ENCODE data around the gene ETS2. TPM values are rescaled to one million over a fixed set of nuclear protein-coding genes. Genes with fewer than 3 reads are reported as not detected.
"Not testable (repeated sequence)": the region's sequence is repeated elsewhere in the genome, so short reads cannot be mapped to it uniquely, and the experiment has no call there.

The ETS2 gene
- total RNA-seq, 1 donor from 2014 or later, result 9.8 TPM

- DNase-seq, result no peak
These were observed 33.9 kb downstream of the ETS2 start for GRCh38 chr21:38839328-38840286.

DNA sequence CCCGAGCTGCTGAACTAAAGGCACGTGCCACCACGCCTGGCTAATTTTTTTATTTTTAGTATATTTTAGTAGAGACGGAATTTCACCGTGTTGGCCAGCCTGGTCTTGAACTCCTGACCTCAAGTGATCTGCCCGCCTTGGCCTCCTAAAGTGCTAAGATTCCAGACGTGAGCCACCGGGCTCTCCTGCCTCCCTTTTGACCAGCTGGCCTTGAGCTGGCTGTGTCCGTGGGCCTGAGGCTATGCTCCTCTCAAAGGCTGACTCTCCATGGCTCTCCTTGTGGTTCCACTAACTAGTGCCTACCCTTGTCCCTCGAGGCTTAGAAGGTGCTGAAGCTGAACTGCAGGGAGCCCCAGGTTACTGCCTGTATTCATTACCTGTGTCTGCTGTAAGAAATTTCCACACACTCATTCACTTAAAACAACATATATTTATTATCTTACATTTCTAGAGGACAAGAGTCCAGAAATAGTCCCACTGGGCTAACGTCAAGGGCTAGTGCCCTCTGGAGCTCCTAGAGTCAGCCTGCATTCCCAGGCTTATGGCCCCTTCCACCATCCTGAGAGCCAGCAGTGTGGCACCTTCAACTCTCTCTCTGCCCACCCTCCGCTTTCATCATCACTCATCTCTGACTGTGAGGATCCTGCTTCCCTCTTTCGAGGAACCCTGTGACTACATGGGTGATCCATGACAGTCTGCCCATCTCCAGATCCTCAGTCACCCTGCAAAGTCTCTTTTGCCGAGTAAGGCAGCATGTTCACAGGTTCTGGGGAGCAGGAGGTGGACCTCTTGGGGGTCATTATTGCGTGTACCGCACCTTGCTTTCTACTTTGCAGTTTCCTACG lies 34.9 kb downstream of the ETS2 start:
- no peak for DNase-seq

DNA sequence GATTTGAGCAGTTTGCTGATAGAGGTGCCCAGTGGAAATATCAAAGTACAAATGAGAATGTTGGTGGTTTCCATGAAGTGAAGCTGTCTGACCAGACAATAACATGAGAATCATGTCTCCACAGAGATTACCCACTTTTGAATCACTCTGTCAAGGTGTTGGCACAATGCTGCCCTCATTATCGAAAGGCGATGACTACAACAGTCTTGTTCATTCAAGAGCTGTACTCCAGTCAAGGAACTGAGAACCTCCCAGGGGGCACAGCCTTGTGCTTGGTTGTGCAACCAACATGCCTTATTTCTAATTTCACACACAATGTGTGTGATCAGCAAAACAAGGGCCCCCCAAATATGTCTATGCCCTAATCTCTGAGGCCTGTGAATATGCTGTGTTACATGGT lies 35.7 kb downstream of the ETS2 start:
- no peak for DNase-seq

GRCh38 chr21:38842079-38842478 lies 36.4 kb downstream of the ETS2 start:
- DNase-seq, result no peak

DNA sequence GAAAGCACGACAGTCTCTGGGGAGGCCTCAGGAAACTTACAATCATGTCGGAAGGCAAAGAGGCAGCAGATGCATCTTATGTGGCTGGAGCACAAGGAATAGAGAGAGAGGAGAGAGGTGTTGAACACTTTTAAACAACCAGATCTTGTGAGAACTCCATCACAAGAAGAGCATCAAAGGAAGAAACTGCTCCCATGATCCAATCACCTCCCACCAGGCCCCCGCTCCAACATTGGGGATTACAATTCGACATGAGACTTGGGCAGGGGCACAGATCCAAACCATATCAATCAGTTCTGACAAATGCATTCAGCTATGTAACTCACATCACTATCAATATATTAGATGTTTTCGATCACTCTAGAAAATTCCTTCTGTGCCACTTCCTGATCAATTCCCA lies 37.6 kb downstream of the ETS2 start:
- no peak for DNase-seq

DNA sequence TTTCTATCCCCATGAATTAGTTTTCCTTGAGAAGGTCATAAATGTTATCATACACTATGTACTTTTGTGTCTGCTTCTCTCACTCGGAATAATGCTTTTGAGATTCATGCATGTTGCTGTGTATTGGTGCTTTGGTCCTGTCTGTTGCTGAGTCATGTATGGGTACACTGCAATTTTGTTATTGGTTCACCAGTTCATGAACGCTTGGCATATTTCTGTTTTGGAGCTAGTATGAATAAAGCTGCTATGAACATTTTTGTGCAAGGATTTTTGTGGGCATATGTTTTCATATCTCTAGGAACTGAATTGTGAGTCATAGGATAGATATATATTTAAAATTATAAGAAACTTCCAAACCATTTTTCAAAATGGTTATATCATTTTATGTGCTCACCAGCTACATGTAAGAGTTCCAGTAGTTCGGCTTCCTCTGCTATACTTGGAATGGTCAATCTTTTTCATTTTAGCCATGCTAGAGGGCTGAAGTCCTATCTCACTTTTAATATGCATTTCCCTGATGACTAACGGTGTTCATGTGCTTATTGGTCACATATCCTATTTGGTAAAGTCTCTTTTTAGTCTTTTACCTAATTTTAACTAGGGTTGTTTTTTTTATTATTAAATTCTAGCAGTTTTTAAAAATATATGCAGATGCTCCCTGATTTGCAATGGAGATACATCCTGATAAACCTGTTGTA lies 38.2 kb downstream of the ETS2 start:
- no peak for DNase-seq

DNA sequence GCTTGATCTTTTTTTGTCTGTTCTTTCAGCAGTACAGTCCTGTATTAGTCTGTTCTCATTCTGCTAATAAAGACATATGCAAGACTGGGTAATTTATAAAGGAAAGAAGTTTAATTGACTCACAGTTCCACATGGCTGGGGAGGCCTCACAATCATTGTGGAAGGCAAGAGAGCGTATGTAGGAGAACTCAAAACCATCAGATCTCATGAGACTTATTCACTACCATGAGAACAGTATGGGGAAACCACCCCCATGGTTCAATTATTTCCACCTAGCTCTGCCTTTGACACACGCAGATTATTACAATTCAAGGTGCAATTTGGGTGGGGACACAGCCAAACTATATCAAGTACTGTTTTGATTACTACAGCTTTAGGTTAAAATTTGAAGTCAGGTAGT lies 39.6 kb downstream of the ETS2 start:
- not testable (repeated sequence) for DNase-seq

DNA sequence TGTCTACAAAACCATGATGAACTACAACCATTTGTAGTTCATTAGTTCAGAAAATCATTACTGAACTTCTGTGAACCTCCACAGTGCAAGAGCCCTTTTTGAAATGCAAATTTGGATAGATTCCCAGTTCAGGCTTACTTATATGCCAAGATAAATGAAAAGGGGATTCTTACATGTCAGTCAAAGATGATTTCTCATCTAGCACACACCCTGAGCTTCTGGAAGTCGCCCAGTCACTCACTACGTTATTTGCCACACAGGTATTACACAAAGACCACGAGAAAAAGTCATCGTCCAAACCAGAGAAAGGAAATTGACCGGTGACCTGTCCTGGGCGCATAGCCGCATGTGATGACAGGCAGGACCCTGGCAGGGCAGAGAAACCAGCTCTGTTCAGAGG lies 41.8 kb downstream of the ETS2 start:
- no peak for DNase-seq

DNA sequence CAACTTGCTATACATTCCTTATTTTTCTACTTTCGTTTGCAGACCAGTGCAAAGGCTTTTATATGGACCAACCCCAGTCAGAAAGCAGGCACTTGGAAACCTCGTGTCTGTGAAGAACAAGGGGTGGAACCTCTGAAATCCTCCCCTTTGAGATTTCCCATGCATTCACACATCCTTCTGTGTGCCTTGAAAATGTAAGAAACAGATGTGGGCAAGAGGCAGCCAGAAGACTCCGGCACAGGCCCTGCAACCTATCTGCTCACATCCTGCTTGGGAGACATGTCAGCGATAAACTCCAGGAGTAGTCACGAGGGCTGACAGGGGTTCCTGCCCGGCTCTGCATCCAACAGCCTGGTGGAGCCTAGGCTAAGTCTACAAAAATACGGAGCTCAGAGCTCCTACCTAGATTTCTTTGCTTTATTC lies 42.5 kb downstream of the ETS2 start:
- no peak for DNase-seq

GRCh38 chr21:38849776-38850175 lies 44.0 kb downstream of the ETS2 start:
- DNase-seq, result no peak

DNA sequence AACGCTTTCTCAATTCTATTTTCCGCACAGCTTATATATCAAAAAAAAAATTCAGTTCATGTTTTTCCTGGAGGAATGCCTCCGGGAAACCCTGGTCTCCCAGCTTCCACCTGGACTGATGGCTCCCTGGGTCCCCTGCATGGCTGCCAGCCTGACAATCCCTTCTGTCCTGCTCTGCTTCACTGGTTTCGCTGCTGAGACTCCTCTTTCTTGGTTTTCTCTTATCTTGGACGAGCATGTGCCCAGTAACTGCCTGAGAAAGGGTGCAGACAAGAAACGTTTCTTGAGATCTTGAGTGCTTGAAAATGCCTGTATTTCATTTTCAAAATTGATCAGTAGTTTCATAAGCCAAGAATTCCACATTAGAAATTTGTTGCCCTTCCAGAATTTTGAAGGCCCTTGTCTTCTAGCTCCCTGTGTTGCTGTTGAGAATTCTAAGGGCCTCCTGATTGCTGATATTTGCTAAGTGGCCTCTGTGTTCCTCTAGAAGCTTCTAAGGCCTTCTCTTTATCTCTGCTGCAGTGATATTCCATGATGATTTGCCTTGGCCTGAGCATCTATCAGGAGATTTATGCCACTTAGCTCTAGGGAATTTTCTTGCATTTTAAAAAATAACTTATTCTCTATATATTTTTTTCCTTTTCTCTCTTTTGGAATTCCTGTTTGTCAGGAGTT lies 44.7 kb downstream of the ETS2 start:
- DNase-seq, result no peak

DNA sequence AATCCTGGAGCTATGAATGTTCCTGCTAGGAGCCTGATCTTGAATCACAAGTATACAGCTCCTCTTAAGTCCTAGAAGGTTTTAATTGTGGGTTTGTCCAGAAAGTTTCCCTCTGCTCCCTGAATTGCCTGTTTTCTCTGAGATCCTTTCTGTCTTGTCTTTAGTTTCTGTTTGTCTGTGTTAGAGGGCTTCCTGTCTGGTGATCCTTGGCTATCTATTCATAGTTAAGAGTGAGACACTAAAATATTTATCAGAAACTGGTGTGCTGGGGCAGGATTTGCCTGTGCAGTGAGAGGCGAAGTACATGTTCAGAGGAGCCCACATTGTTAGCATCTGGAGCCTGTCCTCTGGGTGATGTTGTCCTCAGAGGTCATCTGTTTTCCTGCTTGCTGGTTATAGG lies 45.4 kb downstream of the ETS2 start:
- no peak for DNase-seq

DNA sequence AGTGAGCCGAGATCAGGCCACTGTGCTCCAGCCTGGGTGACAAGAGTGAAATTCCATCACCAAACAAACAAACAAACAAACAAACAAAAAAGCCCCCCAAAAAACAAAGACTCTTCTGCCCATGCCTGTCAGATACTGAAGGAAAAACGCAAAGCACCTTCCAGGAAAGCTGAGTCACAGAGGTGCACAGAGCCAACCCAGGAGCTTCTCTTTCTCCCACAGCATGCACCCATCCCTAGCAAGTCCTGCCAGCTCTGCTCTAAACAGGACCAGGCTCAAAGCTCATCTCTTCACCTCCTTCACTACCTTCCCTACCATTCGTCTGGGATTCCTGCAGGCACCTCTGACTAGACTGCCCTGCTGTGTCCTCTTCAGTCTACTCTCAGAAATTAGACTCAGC lies 46.5 kb downstream of the ETS2 start:
- no peak for DNase-seq

- no peak for DNase-seq
These were observed 47.0 kb downstream of the ETS2 start for GRCh38 chr21:38852708-38853107.

DNA sequence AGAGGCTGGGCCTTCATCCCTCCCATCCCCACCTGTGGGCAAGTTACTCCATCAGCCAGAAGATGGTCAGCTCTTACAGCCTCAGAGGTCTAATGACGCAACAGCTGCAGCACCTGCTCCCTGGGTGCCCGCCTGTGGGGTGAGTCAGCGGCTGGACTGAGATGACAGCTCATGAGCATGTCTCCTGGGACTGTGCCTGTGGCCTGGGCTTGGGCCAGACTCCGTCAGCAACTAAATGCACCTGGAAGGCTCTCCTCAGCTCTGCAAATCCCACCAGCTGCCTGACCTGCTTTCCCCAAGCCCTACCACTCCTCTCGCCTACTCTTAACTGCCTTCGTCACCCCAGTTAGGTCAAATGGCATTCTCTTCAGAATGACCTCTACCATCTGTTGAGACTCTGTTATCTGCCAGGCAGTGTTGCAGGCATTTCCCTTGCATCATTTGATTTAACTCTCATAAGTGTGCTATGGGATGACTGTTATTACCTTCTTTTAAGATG lies 47.7 kb downstream of the ETS2 start:
- no peak for DNase-seq

- no peak for DNase-seq
These were observed 51.6 kb downstream of the ETS2 start for GRCh38 chr21:38857152-38857825.

DNA sequence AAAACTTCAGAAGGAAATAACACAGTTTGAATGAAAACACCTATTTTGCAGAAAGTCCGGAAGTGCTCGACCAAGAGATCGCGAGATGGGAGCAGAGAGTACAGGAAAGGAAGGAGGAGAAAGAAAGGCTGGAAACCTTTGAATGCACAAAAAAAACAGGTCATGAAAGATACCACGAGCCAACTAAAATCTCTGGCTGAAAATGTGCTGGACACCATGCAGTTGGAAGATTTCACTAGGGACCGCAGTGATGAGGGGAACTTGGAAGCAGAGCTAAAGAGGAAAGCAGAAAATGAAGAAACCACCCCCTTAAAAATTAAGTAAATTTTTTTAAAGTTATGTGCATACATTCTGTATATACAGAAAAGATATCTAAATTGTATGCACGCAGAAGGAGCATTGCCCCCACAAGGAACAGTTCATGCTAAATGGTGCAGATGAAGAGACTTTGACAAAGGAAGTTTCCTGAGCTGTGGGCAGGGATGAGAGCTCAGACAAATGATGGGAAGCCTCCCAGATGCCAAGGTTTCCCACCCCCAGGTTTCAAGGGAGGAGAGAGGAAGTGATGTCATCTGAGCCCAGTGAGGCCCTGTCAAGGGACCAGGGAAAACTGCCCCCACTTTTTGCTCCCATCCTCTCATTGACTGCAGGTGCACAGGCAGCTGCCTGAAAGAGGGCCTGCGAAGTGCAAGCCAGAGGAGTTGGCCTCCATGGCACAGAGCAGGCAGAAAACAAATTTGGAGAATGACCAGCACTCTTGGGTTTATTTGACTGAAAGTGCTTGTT lies 52.5 kb downstream of the ETS2 start:
- DNase-seq, result no peak

- DNase-seq, result no peak
These were observed 53.1 kb downstream of the ETS2 start for GRCh38 chr21:38858812-38859205.

- DNase-seq, result no peak
These were observed 54.1 kb downstream of the ETS2 start for GRCh38 chr21:38859852-38860251.

GRCh38 chr21:38861056-38861455 lies 55.3 kb downstream of the ETS2 start:
- no peak for DNase-seq

Measured in occipital lobe (tissue), 2 donors.